ENCODE results near the gene DIPK1A.

GRCh38 chr1:92907949-92908684, 53.1 kb downstream of the DIPK1A start:
- TF ChIP-seq, protein P1, sequence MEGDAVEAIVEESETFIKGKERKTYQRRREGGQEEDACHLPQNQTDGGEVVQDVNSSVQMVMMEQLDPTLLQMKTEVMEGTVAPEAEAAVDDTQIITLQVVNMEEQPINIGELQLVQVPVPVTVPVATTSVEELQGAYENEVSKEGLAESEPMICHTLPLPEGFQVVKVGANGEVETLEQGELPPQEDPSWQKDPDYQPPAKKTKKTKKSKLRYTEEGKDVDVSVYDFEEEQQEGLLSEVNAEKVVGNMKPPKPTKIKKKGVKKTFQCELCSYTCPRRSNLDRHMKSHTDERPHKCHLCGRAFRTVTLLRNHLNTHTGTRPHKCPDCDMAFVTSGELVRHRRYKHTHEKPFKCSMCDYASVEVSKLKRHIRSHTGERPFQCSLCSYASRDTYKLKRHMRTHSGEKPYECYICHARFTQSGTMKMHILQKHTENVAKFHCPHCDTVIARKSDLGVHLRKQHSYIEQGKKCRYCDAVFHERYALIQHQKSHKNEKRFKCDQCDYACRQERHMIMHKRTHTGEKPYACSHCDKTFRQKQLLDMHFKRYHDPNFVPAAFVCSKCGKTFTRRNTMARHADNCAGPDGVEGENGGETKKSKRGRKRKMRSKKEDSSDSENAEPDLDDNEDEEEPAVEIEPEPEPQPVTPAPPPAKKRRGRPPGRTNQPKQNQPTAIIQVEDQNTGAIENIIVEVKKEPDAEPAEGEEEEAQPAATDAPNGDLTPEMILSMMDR (IDR thresholded peaks at IDR 0.05) = no peak
- no peak for TF ChIP-seq SMC3 (IDR thresholded peaks at IDR 0.05)
- TF ChIP-seq ZNF302 (CRISPR knock-in tag; IDR thresholded peaks at IDR 0.05) = no peak
- no peak for TF ChIP-seq POLR2AphosphoS2 (conservative IDR thresholded peaks at IDR 0.05; ENCODE audit: low read length)
- no peak for TF ChIP-seq POLR2A (IDR thresholded peaks at IDR 0.05; ENCODE audit: low read length)
- TF ChIP-seq, protein P2, sequence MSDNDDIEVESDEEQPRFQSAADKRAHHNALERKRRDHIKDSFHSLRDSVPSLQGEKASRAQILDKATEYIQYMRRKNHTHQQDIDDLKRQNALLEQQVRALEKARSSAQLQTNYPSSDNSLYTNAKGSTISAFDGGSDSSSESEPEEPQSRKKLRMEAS (IDR thresholded peaks at IDR 0.05) = no peak
- TF ChIP-seq RFX5 (IDR thresholded peaks at IDR 0.05) = no peak
- TF ChIP-seq, protein P3, sequence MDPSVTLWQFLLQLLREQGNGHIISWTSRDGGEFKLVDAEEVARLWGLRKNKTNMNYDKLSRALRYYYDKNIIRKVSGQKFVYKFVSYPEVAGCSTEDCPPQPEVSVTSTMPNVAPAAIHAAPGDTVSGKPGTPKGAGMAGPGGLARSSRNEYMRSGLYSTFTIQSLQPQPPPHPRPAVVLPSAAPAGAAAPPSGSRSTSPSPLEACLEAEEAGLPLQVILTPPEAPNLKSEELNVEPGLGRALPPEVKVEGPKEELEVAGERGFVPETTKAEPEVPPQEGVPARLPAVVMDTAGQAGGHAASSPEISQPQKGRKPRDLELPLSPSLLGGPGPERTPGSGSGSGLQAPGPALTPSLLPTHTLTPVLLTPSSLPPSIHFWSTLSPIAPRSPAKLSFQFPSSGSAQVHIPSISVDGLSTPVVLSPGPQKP (IDR thresholded peaks at IDR 0.05; ENCODE audit: low read depth, low read length) = no peak
- TF ChIP-seq EP300 (IDR thresholded peaks at IDR 0.05) = no peak
- no peak for TF ChIP-seq CEBPB (IDR thresholded peaks at IDR 0.05)
- TF ChIP-seq NFE2L2 (conservative IDR thresholded peaks at IDR 0.05; ENCODE audit: low read length) = no peak
- TF ChIP-seq USF2 (IDR thresholded peaks at IDR 0.05) = no peak
- TF ChIP-seq HEYL (CRISPR knock-in tag; IDR thresholded peaks at IDR 0.05) = no peak
